ENCODE data around the gene NRTN.

DNA sequence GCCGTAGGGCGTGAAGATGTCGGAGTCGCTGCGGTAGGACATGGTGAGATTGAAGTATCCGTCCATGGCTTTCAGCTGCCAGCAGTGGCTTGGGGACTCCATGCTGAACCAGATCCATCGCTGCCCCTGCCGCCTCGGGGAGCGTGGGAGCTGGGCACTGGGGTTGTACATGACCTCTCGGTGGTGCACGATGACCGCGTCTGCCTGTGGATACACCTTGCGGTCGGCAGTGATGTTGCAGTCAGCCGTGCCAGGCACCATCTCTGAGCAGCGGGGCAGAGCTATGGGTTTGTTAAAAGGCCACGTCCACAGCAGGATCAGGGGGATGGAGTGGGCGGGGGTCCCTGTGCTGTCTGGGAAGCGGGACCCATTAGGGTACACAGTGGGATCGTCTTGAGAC, 27.2 kb downstream of the NRTN start:
- TF ChIP-seq, protein P1, sequence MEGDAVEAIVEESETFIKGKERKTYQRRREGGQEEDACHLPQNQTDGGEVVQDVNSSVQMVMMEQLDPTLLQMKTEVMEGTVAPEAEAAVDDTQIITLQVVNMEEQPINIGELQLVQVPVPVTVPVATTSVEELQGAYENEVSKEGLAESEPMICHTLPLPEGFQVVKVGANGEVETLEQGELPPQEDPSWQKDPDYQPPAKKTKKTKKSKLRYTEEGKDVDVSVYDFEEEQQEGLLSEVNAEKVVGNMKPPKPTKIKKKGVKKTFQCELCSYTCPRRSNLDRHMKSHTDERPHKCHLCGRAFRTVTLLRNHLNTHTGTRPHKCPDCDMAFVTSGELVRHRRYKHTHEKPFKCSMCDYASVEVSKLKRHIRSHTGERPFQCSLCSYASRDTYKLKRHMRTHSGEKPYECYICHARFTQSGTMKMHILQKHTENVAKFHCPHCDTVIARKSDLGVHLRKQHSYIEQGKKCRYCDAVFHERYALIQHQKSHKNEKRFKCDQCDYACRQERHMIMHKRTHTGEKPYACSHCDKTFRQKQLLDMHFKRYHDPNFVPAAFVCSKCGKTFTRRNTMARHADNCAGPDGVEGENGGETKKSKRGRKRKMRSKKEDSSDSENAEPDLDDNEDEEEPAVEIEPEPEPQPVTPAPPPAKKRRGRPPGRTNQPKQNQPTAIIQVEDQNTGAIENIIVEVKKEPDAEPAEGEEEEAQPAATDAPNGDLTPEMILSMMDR (optimal IDR thresholded peaks at IDR 0.05 in 1 of 3, IDR thresholded peaks at IDR 0.05 in 1 of 3, conservative IDR thresholded peaks at IDR 0.05 in 1 of 3; ENCODE audit: extremely low read depth in 1 of 3, insufficient read depth in 2 of 3, low read length in 3 of 3): no peak
- TF ChIP-seq EZH2 (IDR thresholded peaks at IDR 0.05; ENCODE audit: low read length): no peak

Data from keratinocyte (primary cell).